Esophagus (tissue), 2 donors: Measurements from ENCODE around the gene AGBL5. TPM values are rescaled to one million over a fixed set of nuclear protein-coding genes. Genes with fewer than 3 reads are reported as not detected.

Experiments
- H3K27ac ChIP-seq, 2 donors: one replicate each; pipeline ENCODE4 v1.5.1; 2013; ENCODE audit warnings: low read depth in 2 of 2, mild to moderate bottlenecking in 2 of 2, inconsistent platforms in 1 of 2, low read length in 1 of 2, moderate library complexity in 1 of 2
- H3K27me3 ChIP-seq, 2 donors: one replicate each; pipeline ENCODE4 v1.6.1; 2013; ENCODE audit warnings: low read length in 2 of 2, control low read depth in 1 of 2, mild to moderate bottlenecking in 1 of 2; ENCODE audit not compliant: insufficient read depth in 2 of 2, control insufficient read depth in 1 of 2
- H3K36me3 ChIP-seq, 2 donors: one replicate each; pipeline ENCODE4 v1.6.1; 2013; ENCODE audit warnings: low read length in 1 of 2; ENCODE audit not compliant: control insufficient read depth in 2 of 2, insufficient read depth in 2 of 2
- H3K4me1 ChIP-seq, 2 donors: one replicate each; pipeline ENCODE4 v1.6.1; 2013; ENCODE audit warnings: low read length in 1 of 2; ENCODE audit not compliant: control insufficient read depth in 2 of 2, insufficient read depth in 2 of 2
- H3K4me3 ChIP-seq, 2 donors: one replicate each; pipeline ENCODE4 v1.5.1; 2013; ENCODE audit warnings: low read length in 2 of 2, mild to moderate bottlenecking in 2 of 2, low read depth in 1 of 2, moderate library complexity in 1 of 2
- H3K9me3 ChIP-seq, 2 donors: one replicate each; pipeline ENCODE4 v1.6.1; 2013; ENCODE audit warnings: mild to moderate bottlenecking in 2 of 2, low read depth in 1 of 2, low read length in 1 of 2, moderate library complexity in 1 of 2; ENCODE audit not compliant: control insufficient read depth in 2 of 2, insufficient read depth in 1 of 2
- WGBS, 2 donors: extraction: QIAGEN DNeasy Blood & Tissue Kit; methylation state at CpG; one replicate each; pipeline ENCODE4 v1.1.7; 2013; 5-methylcytosine and 5-hydroxymethylcytosine counted together
- polyA plus RNA-seq, 2 donors: library from polyadenylated mRNA; stranded (reverse); fragments of 200-250 nt; gene quantifications; one replicate each; pipeline ENCODE4 v1.2.3, GENCODE V29; 2013
- donor health status: healthy with polysubstance abuse.
- donor health status: Bipolar disorder and iron deficiency.

Gene AGBL5
- polyA plus RNA-seq, 2 donors: 7.6 to 10.6 TPM

GRCh38 chr2:27095745-27096651 lies 44.5 kb downstream of the AGBL5 start:
- no peak overlapping the region for H3K27ac ChIP-seq
- H3K9me3 ChIP-seq: no peaks in the 10 kb centered on the region
- peak overlapping the region; percentile 33 to 36 for H3K4me3 ChIP-seq
- 32% methylated on average over 18 of the region's 18 CpGs for whole genome bisulfite sequencing, 2 donors
- peaks cover 0 to 4% of the 10 kb centered on the region in 2 donors for H3K36me3 ChIP-seq
- peaks cover 0 to 10% of the 10 kb centered on the region in 2 donors for H3K4me1 ChIP-seq
- H3K27me3 ChIP-seq: no peaks in the 10 kb centered on the region

- Histone ChIP-seq H3K27ac (no peak overlapping the region), H3K27me3 (no peaks in the 10 kb centered on the region), H3K9me3 (no peaks in the 10 kb centered on the region), H3K4me1 (peaks cover 0 to 10% of the 10 kb centered on the region in 2 donors), H3K36me3 (peaks cover 0 to 4% of the 10 kb centered on the region in 2 donors), H3K4me3 (no peak overlapping the region)
- WGBS, 2 donors: 63 to 77% methylated on average over 3 of the region's 3 CpGs
Observed at GRCh38 chr2:27096748-27097297, 45.4 kb downstream of the AGBL5 start.

GRCh38 chr2:27097341-27097740 lies 45.9 kb downstream of the AGBL5 start:
- Histone ChIP-seq H3K36me3 (peaks cover 0 to 3% of the 10 kb centered on the region in 2 donors), H3K4me1 (peaks cover 0 to 10% of the 10 kb centered on the region in 2 donors), H3K27me3 (no peaks in the 10 kb centered on the region), H3K27ac (no peak overlapping the region), H3K9me3 (no peaks in the 10 kb centered on the region), H3K4me3 (no peak overlapping the region)
- 90 to 92% methylated on average over 14 of the region's 14 CpGs for WGBS, 2 donors

DNA sequence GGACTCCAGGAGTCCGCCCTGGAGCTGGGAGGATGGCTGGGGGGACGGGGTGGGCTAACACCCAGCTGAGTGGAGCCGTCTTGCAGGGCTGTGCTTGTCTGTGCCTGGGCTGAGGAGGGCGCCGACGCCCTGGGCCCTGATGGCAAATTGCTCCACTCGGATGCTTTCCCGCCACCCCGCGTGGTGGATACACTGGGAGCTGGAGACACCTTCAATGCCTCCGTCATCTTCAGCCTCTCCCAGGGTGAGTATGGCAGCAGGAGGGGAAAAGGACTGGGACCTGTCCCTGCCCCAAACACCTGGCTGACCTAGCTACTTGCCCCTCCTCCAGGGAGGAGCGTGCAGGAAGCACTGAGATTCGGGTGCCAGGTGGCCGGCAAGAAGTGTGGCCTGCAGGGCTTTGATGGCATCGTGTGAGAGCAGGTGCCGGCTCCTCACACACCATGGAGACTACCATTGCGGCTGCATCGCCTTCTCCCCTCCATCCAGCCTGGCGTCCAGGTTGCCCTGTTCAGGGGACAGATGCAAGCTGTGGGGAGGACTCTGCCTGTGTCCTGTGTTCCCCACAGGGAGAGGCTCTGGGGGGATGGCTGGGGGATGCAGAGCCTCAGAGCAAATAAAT lies 48.0 kb downstream of the AGBL5 start:
- 90 to 95% methylated on average over 19 of the region's 19 CpGs for WGBS, 2 donors
- Histone ChIP-seq H3K4me3 (no peak overlapping the region), H3K27ac (no peak overlapping the region), H3K4me1 (peaks cover 0 to 10% of the 10 kb centered on the region in 2 donors), H3K9me3 (no peaks in the 10 kb centered on the region), H3K36me3 (peaks cover 0 to 2% of the 10 kb centered on the region in 2 donors), H3K27me3 (no peaks in the 10 kb centered on the region)

- Histone ChIP-seq H3K9me3 (no peaks in the 10 kb centered on the region), H3K4me1 (peaks cover 0 to 10% of the 10 kb centered on the region in 2 donors), H3K27me3 (no peaks in the 10 kb centered on the region), H3K4me3 (no peak overlapping the region), H3K27ac (no peak overlapping the region), H3K36me3 (peaks cover 0 to 2% of the 10 kb centered on the region in 2 donors)
- 84 to 85% methylated on average over 10 of the region's 10 CpGs for WGBS, 2 donors
Observed at GRCh38 chr2:27100036-27100435, 48.6 kb downstream of the AGBL5 start.

DNA sequence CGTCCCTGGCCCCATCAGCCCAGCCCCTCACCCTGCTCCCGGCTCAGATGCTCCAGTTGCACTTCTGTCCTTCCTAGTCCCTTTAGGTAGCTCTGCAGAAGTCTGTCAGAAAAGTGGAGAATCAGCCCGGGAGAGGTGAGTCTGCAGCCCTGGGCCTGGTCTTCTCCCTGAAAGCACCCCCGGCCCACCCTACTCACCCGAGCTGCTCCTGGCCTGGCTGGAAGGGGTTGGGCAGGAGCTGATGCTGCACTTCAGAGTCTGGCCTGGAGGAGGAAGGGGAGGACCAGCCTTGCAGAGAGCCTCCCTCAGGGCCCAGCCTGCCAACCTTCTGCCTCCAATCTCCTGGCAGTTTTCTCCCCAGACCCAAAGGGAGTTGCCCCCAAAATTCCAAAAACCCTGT lies 50.9 kb downstream of the AGBL5 start:
- Histone ChIP-seq H3K27me3 (no peaks in the 10 kb centered on the region), H3K4me1 (no peaks in the 10 kb centered on the region), H3K36me3 (peaks cover 0 to 2% of the 10 kb centered on the region in 2 donors), H3K9me3 (no peaks in the 10 kb centered on the region), H3K27ac (no peak overlapping the region), H3K4me3 (no peak overlapping the region)
- 77 to 84% methylated on average over 5 of the region's 5 CpGs for WGBS, 2 donors

DNA sequence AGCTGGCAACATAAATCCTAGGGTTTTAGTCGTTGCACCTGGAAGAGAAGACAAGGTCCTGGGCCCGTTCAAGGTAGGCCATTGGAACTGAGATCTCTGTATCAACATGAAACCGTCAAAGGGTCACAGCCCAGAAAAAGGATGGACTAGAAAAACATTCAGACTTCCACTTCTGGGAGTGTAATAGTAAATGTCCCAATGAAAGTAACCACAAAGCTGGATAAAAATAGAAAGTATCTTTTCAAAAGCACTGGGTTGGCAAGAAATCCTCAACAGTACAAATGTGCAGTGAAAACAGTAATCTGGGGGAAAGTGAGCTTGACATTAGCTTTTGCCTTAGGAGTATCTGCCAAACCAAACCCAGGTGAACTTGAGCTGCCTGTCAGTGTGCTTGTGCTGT lies 54.5 kb downstream of the AGBL5 start:
- no peaks in the 10 kb centered on the region for H3K4me1 ChIP-seq
- H3K4me3 ChIP-seq: no peak overlapping the region
- H3K27ac ChIP-seq: no peak overlapping the region
- 61 to 67% methylated on average over 3 of the region's 3 CpGs for WGBS, 2 donors
- H3K9me3 ChIP-seq: no peaks in the 10 kb centered on the region
- no peaks in the 10 kb centered on the region for H3K27me3 ChIP-seq
- H3K36me3 ChIP-seq: no peaks in the 10 kb centered on the region

DNA sequence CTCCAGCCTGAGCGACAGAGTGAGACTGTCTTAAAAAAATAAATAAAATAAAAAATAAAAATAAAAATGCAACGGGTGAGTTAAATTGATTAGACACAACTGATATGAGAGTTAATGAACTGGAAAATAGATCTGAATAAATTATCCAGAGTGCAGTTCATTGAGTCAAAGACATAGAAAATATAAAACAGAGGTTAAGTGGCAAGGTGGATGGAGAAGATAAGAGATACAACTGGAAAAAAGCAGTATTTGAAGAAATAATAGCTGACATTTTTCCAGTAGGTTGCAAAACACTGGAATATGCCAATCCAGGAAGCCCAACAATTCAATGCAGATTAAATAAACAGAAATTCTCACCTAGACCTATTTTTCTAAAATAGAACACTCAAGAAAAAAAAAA lies 56.8 kb downstream of the AGBL5 start:
- Histone ChIP-seq H3K36me3 (no peaks in the 10 kb centered on the region), H3K4me1 (no peaks in the 10 kb centered on the region), H3K27ac (no peak overlapping the region), H3K9me3 (no peaks in the 10 kb centered on the region), H3K4me3 (no peak overlapping the region), H3K27me3 (no peaks in the 10 kb centered on the region)
- 81 to 88% methylated on average over 2 of the region's 2 CpGs for WGBS, 2 donors

DNA sequence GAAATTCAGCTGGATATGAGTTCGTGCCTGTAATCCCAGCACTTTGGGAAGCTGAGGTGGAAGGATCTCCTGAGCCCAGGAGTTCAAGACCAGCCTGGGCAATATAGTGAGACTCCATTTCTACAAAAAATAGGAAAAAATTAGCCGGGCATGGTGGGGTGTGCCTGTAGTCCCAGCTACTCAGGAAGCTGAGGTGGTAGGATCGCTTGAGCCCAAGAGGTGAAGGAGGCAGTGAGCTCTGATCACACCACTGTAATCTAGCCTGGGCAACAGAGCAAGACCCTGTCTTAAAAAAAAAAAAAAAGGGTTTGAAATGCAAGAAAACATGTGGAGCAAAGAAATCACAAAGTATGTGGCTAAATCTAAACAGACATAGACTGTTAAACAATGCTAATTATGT lies 57.6 kb downstream of the AGBL5 start:
- 93% methylated on average over 3 of the region's 3 CpGs for WGBS, 2 donors
- H3K27ac ChIP-seq: no peak overlapping the region

More for the DNA sequence above, 57.6 kb downstream of the AGBL5 start:
- H3K36me3 ChIP-seq: no peaks in the 10 kb centered on the region
- no peaks in the 10 kb centered on the region for H3K4me1 ChIP-seq
- no peaks in the 10 kb centered on the region for H3K9me3 ChIP-seq
- no peak overlapping the region for H3K4me3 ChIP-seq
- no peaks in the 10 kb centered on the region for H3K27me3 ChIP-seq
